ENCODE results near the gene CTTNBP2NL.
A peak's percentile ranks its signal among the peaks of the same experiment; 100 is the strongest.
"Not testable (repeated sequence)": the region's sequence is repeated elsewhere in the genome, so short reads cannot be mapped to it uniquely, and the experiment has no call there.

CTTNBP2NL gene

DNA sequence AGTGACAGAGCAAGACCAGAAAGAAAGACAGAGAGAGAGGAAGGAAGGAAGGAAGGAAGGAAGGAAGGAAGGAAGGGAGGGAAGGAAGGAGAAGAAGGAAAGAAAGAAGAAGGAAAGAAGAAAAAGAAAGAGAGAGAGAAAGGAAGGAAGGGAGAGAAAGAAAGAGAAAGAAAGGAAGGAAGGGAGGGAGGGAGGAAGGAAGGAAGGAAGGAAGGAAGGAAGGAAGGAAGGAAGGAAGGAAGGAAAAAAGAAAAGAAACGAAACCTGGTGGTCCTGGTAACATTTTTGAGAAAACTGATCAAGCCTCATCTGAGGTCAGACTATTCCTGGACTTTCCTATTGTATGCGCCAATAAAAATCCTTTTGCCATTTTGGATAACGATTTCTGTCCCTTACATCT is 8.2 kb upstream of the CTTNBP2NL start:
- no peak for DNase-seq

- no peak for DNase-seq
Observed at GRCh38 chr1:112388436-112388835, 7.6 kb upstream of the CTTNBP2NL start.

GRCh38 chr1:112389689-112390088 is 6.3 kb upstream of the CTTNBP2NL start:
- DNase-seq, result no peak

GRCh38 chr1:112390335-112390734 is 5.7 kb upstream of the CTTNBP2NL start:
- DNase-seq, result not testable (repeated sequence)

DNA sequence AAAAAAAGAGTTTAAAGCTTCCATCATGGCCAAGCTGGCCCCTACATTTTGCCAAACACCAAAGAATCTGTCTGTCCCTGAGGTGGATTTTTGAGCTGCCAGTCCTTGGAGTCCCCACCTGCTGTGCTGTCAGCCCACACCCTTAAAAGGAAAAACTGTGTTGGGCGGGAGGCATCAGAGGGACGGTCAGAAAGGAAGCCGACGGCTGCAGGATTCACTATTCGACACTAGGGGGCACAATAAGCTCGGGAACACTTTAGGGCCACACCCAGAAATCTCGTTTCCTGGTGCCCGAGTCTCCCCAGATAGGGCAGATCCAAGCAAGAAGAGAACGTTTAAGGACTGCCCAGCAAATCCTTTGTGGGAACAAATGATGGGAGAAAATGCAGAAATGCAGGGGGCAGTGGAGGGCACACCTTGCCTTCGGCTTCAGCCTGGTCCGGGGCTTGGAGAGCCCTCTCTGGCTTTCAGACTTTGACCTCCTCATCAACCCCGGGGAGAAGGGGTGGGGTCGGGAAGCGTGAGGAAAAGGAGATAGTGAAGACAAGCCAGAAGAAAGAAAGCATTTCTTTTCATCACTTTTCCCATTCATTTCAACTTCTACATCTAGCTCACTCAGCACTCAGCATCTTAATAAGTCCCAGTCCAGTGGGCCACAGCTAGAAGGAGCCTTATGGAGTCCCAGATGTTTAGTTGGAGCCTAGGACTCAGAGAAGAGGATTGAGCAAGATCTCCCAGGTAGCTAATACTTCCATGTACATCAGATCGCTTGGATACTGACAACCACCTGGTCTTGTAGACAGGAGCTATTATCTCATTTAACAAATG is 5.0 kb upstream of the CTTNBP2NL start:
- DNase-seq, result peak; percentile 94

GRCh38 chr1:112391603-112391940 is 4.4 kb upstream of the CTTNBP2NL start:
- no peak for DNase-seq

DNA sequence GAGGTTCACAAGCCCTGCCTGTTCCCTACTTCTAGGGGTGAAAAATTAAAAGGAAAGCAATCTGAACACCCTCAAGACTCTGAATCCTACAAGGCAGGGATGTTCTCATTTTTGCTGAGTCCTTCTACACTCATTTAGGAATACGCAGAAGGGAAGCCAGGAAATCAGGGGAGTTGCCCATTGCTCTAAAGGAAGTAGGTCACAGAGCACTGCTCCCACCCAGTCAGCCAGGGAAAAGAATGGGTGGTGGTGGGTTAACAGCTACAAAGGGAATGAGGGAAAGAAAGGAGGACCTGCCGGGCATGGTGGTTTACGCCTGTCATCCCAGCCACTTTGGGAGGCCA is 2.4 kb upstream of the CTTNBP2NL start:
- no peak for DNase-seq

DNA sequence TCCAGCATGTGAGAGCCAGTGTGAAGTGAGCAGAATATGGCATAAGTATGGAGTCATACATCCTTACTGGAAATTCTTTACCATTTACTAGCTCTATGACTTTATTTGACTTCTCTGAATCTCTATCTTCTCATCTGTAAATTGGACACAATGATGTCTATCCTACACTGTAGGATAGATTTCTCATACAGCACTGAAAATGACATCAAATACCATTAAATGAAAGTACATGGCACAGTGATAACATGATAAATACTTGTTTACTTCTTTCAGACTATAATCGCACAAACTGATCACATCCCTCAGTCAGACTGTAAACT is 1.3 kb upstream of the CTTNBP2NL start:
- no peak for DNase-seq

DNA sequence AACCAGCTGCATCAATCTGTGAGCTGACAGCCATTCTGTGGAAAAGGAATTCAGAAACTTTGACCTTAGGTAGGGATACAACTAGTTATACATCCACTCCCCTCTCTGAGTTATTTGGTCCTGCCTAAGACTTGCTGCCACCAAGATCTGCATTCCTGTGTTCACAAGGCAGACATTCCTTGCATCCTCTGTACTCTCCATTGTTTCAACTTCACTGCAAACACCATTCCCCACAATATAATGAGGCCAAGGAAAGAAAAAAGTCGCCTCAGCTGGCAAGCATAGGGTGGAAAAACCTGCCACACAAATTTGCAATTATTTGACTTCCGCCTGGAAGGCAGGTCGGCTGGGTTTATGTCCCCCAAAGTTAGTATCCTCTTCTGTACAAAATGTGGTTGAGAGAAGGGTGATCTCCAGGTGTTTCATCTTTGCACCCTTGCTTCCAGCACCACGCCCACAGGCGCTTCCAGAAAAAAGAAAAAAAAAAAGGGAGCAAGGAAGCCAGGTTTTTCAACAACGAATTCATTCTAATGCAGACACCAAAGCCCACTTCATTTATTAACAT is 676 bp upstream of the CTTNBP2NL start:
- DNase-seq, result no peak

GRCh38 chr1:112396653-112397471 is 848 bp downstream of the CTTNBP2NL start:
- DNase-seq, result no peak

DNA sequence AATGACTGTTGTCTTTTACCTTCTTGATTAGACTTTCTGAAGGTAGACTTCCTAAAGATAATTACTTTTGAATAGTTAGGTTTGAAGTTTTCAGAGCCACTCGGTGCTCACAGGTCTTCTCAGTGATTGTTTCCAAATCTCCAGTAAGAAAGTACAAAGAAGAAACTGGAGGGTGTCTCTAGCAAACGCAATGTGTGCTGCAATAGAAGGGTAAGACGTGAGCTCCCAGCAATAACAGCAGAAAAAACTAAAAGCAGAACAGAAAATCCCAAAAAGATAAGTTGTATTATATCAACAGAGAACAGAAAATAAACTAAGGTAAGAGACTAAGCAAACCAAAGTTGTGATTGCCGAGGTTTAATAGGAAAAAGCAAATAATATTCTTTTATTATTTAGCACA is 1.8 kb downstream of the CTTNBP2NL start:
- DNase-seq, result no peak

DNA sequence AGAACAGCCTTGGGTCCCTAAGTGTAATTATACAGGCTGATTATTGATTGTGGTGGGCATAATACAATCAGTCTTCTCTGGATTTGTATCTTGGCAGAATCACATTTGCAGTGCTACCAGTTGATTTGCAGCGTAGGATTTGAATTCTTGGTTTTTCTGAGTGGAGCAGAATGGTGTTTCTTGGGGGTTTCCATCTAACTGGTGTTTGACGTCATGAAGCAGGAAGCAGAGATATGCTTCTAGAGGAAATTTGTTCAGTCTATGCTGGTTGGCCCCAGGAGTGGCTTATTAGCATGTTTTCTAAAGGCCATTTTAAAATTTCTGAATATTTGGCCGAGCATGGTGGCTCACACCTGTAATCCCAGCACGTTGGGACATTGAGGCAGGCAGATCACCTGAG is 3.4 kb downstream of the CTTNBP2NL start:
- DNase-seq, result no peak

GRCh38 chr1:112400706-112401105 is 4.7 kb downstream of the CTTNBP2NL start:
- DNase-seq, result not testable (repeated sequence)

DNA sequence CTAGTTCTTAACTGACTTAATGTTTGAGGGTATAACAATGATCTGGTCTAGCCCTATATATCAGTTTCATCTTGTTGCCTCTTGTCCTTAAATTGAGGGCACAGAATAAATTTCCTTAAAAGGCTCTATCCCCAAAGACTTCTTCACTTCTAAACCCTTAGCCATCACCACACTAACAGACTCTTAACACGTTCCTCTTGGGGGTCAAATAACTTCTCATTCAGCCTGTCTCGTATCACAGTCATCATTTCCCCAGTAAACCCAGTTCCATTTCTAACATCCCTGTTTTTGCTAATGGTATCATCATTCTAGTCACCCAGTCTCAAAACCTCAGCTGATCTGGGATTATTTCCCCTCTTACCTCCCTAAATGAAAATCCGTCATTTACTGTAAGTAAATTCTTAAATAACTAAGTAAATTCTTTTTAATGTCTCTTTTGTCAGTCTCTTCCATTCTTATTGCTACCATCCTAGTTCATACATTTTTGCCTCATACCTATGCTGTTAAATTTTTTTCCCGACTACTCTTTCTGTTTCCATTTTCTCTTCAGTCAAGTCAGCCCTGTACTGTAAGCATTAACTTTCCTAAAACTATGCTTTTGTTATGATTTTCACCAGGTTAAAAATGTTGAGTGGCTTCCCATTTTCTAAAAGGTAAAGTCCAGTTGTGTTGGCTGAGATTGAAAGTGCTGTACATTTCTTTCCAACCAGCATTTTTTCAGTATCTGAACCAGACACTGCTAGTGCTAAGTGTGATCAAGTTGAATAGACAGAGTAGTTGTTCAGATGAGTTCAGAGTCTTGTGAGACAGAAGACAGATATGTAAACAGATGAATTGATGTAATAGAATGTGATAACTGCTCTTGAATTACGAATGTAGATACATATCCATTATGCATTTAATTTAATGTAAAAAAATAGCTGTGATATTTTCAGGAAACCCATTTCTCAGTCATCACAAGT is 6.9 kb downstream of the CTTNBP2NL start:
- DNase-seq, result no peak

DNA sequence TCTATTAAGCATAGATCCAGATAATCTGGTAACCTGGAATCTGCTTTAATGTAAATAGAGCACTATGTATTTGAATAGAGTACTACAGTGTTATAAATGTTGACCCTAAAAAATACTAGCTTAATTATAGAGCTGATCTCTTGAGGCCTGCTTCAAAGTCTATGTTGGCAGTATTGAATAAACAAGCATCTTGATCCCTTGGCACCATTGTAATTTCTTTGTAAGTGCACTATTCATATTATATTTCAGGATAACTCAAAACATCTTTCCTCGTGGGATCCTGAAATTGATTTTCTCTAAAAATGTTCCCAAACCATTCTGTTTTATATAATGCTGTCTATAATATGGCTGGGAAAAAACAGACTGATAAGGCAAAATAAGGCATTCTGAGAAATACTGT is 10.8 kb downstream of the CTTNBP2NL start:
- DNase-seq, result no peak

DNA sequence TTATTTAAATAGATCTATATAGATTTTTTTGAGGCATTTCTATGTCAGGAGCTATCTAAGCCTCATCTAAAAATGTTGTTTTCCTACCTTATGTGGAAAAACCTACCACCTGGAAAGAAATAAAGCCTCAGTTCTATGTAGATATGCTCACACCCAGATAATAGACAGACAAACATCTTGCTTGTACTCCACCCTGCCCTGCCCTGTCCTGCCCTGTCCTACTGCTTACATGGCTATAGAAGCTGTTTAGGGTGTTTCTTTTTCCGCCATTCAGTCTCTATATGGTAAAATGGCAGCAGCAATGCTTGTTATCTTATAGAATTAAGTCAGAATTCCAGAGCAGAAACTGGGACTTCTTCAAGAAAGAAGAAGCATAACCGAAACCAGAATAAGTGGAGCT is 13.4 kb downstream of the CTTNBP2NL start:
- DNase-seq, result no peak

GRCh38 chr1:112410673-112411072 is 14.7 kb downstream of the CTTNBP2NL start:
- no peak for DNase-seq

GRCh38 chr1:112417271-112417670 is 21.3 kb downstream of the CTTNBP2NL start:
- DNase-seq, result no peak

GRCh38 chr1:112418099-112418892 is 22.3 kb downstream of the CTTNBP2NL start:
- no peak for DNase-seq

GRCh38 chr1:112423207-112423606 is 27.2 kb downstream of the CTTNBP2NL start:
- no peak for DNase-seq

DNA sequence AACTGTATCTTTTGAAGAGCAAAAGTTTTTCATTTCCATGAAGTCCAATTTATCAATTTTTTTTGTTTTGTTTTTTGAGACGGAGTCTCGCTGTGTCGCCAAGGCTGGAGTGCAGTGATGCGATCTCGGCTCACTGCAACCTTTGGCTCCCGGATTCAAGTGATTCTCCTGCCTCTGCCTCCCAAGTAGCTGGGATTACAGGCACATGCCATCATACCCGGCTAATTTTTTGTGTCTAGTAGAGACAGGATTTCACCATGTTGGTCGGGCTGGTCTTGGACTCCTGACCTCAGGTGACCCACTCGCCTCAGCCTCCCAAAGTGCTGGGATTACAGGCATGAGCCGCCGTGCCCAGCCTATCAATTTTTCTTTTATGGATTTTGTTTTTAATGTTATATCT is 27.7 kb downstream of the CTTNBP2NL start:
- DNase-seq, result not testable (repeated sequence)

GRCh38 chr1:112429749-112430148 is 33.7 kb downstream of the CTTNBP2NL start:
- DNase-seq, result no peak

All from NCI-H748 treated with DMSO at 0.1 percent for 48 hours (cell line).